HAP-1 (cell line): ENCODE measurements around the gene DNLZ.

ENCODE experiments used
- DNase-seq, 2 experiments: peaks; one replicate each; pipeline ENCODE4 v3.0.0-alpha.2; 2016 to 2020; ENCODE audit warnings: low spot score in 2 of 2
- H3K27me3 ChIP-seq: fragments of 250-450 bp; sonication (Bioruptor Pico); 2 replicates; pipeline ENCODE4 v1.5.1; 2020; ENCODE audit warnings: low read depth, mild to moderate bottlenecking, moderate library complexity
- H3K36me3 ChIP-seq: fragments of 250-450 bp; sonication (Bioruptor Pico); replicated peaks from 2 replicates; pipeline ENCODE4 v1.5.1; 2020; ENCODE audit warnings: mild to moderate bottlenecking
- H3K4me1 ChIP-seq: fragments of 250-450 bp; sonication (Bioruptor Pico); 2 replicates; pipeline ENCODE4 v1.5.1; 2020; ENCODE audit warnings: mild to moderate bottlenecking
- H3K4me3 ChIP-seq: fragments of 250-450 bp; sonication (Bioruptor Pico); 2 replicates; pipeline ENCODE4 v1.5.1; 2020; ENCODE audit warnings: mild to moderate bottlenecking, moderate library complexity
- H3K9me3 ChIP-seq: fragments of 250-450 bp; sonication (Bioruptor Pico); 2 replicates; pipeline ENCODE4 v1.5.1; 2020; ENCODE audit warnings: mild to moderate bottlenecking, moderate library complexity
- in situ Hi-C: fragments of 300-500 bp; cut with MboI; formaldehyde crosslinking; loops from 3 replicates; pipeline ENCODE4 v1.14.3; 2020; ENCODE audit warnings: low sequenced_read_pairs, inconsistent platforms, mixed read lengths

The DNLZ gene

DNA sequence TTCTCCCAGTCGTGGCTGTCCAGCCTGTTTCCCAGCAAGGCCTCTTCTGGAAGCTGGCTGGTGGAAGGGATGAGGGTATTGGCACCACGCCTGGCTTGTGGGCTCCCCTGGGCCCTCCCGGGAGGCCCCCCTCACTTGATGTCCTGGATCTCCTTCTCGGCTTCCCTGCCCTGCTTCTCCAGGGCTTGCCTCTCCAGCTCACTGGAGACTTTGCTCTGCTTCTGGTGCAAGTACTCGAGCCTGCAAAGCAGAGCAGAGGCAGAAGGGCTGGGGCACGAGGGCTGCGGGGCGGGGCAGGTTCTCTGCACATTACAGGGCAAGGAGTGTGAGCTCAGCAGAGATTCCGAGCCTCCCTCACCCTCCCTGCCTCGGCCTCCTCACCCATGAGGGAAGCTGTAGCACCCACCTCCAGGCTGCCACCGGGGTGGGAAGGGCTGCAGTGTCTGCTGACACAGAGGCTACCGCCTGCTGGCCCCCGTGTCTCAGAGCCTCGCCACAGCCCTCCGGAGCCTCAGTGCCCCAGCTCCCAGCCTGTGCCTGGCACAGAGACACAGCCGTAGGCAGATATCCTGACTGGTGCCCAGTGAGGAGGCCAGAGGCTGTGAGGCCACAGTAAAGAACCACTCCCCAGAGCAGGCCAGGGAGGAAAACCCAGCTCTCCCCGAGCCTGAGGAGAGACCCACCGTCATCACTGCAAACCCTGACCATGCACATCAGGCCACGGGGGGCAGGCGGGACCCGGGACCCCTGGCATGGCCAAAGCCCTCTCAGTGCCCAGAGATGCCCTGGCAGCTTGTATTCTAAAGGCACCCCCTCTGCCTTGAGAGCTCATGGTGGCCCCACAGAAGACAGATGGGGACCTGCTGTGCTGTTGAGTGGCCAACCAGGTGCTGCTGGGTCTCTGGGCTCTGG is 29.2 kb upstream of the DNLZ start:
- H3K36me3 ChIP-seq, result peaks cover 89% of the 10 kb centered on the region

DNA sequence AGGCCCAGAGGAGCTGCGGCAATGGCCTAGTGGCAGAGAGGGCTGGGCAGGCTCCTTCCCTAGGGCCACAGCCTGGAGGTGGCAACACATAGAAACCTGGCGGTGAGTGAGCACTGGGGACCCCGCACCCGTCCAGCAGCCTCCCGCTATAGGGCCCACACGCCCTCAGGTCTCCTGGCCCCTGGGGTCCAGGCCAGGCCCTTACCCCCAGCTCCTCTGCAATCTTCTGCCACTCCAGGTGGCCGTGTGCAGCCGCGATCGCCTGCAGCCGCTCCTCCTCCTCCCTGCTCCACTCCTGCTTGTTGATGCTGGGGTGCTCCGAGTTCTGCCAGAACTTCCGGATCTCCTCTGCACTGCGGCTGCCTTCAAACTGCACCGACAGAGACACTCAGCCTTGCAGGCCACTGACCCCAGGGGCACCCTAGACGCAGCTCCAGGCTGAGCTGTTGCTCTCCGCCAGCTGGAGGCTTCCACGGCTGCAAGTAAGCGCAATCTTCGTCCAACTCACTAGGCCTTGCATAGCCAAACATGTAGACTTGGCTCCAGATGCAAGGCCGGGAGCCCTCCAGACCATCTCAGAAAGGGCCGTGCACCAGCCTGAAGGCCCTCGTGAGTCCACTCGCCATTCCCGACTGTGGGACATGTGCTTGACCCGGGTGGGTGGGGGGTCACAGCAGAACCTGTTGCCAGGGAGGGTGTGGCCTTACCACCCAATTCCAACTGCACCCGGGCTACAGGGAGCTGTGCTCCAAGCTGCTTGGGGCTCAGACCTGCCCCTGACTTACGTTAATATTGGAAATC is 28.4 kb upstream of the DNLZ start:
- Histone ChIP-seq H3K4me3 (no peak overlapping the region), H3K27me3 (no peaks in the 10 kb centered on the region), H3K36me3 (peaks cover 93% of the 10 kb centered on the region), H3K9me3 (no peaks in the 10 kb centered on the region), H3K4me1 (no peaks in the 10 kb centered on the region)
- no peak for DNase-seq
- in situ Hi-C loops, result no loop called here

More for the DNA sequence above, 29.2 kb upstream of the DNLZ start:
- no peak overlapping the region for H3K4me3 ChIP-seq
- no peaks in the 10 kb centered on the region for H3K4me1 ChIP-seq
- no peaks in the 10 kb centered on the region for H3K9me3 ChIP-seq
- H3K27me3 ChIP-seq, result no peaks in the 10 kb centered on the region
- DNase-seq, result no peak
- in situ Hi-C loops, result no loop called here

DNA sequence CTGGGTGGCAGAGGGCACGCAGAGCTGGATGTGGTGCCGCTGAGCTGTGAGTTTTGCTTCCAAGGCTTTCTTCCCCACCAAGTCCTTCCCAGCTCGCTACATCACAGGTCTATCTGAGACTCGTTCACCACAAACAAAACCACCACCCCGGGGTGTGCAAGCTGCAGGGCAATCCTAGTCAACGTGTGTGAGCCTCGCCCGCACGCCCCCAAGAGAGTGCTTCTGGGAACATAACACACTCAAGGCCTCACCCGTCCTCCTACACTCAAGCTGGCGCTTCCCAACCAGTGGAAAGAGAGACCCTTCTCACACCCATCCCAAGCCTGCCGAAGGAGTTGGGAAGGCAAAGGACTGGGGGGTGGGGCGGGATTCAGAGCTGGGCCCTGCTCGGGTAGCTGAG is 25.9 kb upstream of the DNLZ start:
- peaks cover 82% of the 10 kb centered on the region for H3K36me3 ChIP-seq

DNA sequence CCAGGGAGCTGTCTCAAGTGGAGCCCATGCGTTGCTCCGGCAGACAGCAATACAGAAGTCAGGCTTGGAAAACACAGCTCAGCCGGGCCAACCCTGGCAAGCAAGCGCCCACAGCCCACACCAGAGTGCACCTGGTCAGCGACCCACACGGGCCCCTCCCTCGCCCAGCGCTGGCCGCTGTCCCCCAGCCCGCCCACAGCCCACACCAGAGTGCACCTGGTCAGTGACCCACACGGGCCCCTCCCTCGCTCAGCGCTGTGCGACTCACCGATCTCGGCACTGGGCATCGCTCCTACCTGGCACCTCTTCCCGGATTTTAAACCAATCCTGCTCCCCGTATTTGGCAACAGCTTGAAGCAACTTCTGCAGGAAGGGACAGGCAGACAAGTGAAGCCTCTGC is 23.7 kb upstream of the DNLZ start:
- peaks cover 82% of the 10 kb centered on the region for H3K36me3 ChIP-seq
- in situ Hi-C loops, result no loop called here

More for the DNA sequence above, 25.9 kb upstream of the DNLZ start:
- in situ Hi-C loops, result no loop called here
- no peak for DNase-seq
- no peaks in the 10 kb centered on the region for H3K27me3 ChIP-seq
- no peaks in the 10 kb centered on the region for H3K4me1 ChIP-seq
- H3K4me3 ChIP-seq, result no peak overlapping the region
- H3K9me3 ChIP-seq, result no peaks in the 10 kb centered on the region

DNA sequence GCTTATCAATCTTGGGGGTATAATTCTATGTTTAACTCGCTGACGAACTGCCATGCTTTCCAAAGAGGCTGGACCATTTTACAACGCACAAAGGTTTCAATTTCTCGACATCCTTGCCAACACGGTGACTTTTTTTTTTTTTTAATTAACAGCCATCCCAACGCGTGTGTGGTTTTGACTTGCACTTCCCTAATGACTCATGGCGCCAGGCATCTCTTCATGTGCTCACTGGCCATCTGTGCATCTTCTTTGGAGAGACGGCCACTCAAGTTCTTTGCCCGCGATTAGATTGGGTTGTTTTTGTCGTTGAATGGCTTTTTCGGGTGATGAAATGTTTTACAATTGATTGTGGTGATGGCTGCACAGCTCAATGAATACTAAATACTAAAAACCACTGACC is 22.5 kb upstream of the DNLZ start:
- peaks cover 81% of the 10 kb centered on the region for H3K36me3 ChIP-seq
- in situ Hi-C loops, result no loop called here
- H3K4me3 ChIP-seq, result no peak overlapping the region
- H3K4me1 ChIP-seq, result no peaks in the 10 kb centered on the region
- no peak for DNase-seq
- H3K27me3 ChIP-seq, result no peaks in the 10 kb centered on the region
- H3K9me3 ChIP-seq, result no peaks in the 10 kb centered on the region

More for the DNA sequence above, 23.7 kb upstream of the DNLZ start:
- H3K9me3 ChIP-seq, result no peaks in the 10 kb centered on the region
- no peak overlapping the region for H3K4me3 ChIP-seq
- no peaks in the 10 kb centered on the region for H3K27me3 ChIP-seq
- DNase-seq, result no peak
- no peaks in the 10 kb centered on the region for H3K4me1 ChIP-seq

DNA sequence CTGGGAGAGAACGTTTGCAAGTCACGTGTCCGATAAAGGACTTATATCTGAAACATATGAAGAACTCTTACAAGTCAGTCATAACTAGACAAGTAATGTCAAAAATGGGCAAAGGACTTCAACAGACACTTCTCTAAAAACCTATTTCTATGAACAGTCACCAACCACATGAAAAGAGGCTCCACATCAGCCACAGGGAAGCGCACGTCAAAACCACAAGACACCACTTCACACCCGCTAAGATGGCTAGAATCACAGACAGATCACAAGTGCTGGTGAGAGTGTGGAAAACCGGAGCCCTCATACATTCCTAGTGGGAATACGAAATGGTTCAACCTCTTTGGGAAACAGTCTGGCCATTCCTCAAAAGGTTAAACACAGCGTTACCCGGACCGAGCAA is 21.5 kb upstream of the DNLZ start:
- DNase-seq, result no peak
- Histone ChIP-seq H3K9me3 (no peaks in the 10 kb centered on the region), H3K36me3 (peaks cover 84% of the 10 kb centered on the region), H3K27me3 (no peaks in the 10 kb centered on the region), H3K4me3 (no peak overlapping the region), H3K4me1 (no peaks in the 10 kb centered on the region)
- in situ Hi-C loops, result no loop called here

DNA sequence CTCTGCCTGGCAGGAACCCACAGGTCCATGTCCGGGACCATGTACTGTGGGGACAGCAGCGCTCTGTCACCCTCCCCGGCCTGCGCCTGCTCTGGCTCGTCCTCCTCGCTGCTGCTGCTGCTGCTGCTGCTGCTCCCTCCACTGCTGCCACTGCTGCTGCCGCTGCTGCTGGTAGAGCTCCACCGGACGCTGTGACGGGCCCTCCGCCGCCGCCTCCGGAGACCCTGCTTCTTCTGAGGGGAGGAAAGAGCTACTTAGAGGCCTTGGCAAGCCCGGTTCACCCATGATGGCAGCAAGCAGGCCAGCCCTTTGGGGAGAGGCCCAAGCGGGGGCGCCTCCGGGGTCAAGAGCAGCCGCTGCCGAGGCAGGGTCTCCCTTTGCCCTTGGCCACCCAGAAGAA is 19.9 kb upstream of the DNLZ start:
- in situ Hi-C loops, result no loop called here
- no peaks in the 10 kb centered on the region for H3K4me1 ChIP-seq
- H3K4me3 ChIP-seq, result no peak overlapping the region
- no peak for DNase-seq
- H3K9me3 ChIP-seq, result no peaks in the 10 kb centered on the region
- peaks cover 83% of the 10 kb centered on the region for H3K36me3 ChIP-seq
- no peaks in the 10 kb centered on the region for H3K27me3 ChIP-seq

DNA sequence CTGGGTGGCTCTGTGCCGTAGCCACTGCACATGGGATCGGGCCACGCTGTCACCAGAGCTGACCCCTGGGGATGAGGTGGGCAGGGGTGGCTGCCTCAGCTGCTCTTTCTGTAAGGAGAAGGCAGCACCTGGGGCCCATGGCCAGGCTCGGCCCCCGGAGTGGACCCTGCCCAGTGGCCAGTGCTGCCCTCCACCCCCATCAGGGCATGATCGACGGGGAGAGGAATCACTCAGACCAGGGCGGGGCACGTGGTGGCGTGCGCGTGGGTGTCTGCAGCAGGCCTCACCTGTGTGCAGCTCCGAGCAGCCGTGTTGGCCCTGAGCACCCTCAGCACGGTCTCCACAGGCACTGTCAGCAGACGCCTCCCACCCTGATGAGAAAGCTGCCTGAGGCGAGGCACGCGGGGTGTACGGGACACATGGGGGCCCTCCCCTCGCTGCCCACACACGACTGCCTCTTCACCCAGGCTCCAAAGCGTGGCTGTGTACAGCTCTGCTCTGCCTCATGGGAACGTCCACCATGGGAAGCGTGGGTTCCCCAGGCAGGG is 18.5 kb upstream of the DNLZ start:
- H3K27me3 ChIP-seq, result no peaks in the 10 kb centered on the region
- no peaks in the 10 kb centered on the region for H3K4me1 ChIP-seq
- in situ Hi-C loops, result no loop called here
- peaks cover 78% of the 10 kb centered on the region for H3K36me3 ChIP-seq
- H3K9me3 ChIP-seq, result no peaks in the 10 kb centered on the region
- no peak overlapping the region for H3K4me3 ChIP-seq
- DNase-seq, result no peak

DNA sequence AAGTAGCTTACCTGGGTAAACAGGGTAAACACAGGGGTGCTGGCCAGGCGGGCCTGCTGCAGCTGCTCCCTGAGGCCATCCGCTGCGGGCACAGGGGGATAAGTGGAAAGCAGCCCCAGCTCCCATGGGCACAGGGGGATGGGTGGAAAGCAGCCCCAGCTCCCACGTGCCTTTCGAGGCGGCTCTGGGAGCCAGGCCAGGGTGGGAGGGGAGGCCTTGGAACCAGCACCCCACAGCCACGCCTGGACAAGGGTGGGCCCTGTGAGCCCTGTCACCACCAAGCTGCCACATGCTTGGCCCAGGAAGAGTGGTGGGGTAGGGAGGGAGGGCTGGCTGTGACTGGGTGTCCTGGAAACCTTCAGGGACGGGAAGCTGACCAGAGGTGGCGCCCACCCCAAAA is 17.8 kb upstream of the DNLZ start:
- Histone ChIP-seq H3K27me3 (no peaks in the 10 kb centered on the region), H3K9me3 (no peaks in the 10 kb centered on the region), H3K4me3 (no peak overlapping the region), H3K36me3 (peaks cover 78% of the 10 kb centered on the region), H3K4me1 (no peaks in the 10 kb centered on the region)
- in situ Hi-C loops, result no loop called here
- no peak for DNase-seq

DNA sequence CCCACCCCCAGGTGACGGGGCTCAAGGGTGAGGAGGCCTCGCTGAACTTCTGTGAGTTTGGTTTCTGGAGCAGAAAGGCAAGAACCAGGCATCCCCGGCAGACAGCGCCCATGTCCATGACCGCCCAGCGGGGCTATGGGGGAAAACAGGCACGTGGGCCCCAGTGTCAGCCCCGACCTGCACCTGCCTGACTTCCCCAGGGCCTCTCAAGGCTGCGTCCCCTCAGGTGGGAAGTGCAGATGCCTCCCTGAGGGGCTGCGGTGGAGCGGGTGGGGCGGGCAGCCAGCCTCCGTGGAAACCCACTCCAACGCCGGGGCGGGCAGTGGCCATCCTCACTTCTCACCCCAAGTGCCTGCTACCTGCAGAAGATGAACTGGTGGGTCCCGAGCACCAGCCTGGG is 16.8 kb upstream of the DNLZ start:
- Histone ChIP-seq H3K36me3 (peaks cover 87% of the 10 kb centered on the region), H3K4me1 (no peaks in the 10 kb centered on the region), H3K9me3 (no peaks in the 10 kb centered on the region), H3K4me3 (no peak overlapping the region), H3K27me3 (no peaks in the 10 kb centered on the region)
- DNase-seq, result no peak
- in situ Hi-C loops, result no loop called here

DNA sequence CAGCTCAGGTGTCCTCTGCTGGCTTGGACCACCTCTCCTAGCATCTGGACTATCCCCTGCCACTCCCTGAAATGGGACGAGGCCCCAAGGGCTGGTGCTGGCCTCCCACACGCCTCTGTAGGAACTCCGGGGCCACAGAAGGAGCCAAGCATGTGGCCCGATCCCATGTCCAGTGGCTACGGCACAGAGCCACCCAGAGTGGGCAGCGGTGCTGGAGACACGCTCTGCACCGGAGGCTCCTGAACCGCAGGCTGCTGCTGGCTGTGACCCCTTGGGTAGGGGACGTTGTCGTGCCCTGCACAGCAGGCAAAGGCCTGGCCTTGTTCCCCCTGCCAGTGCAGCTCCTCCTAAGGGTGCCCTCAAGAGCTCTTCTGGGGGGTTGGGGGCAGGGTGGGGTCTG is 16.3 kb upstream of the DNLZ start:
- H3K9me3 ChIP-seq, result no peaks in the 10 kb centered on the region
- no peak for DNase-seq
- in situ Hi-C loops, result no loop called here
- no peaks in the 10 kb centered on the region for H3K4me1 ChIP-seq
- H3K36me3 ChIP-seq, result peaks cover 83% of the 10 kb centered on the region
- no peaks in the 10 kb centered on the region for H3K27me3 ChIP-seq
- no peak overlapping the region for H3K4me3 ChIP-seq

DNA sequence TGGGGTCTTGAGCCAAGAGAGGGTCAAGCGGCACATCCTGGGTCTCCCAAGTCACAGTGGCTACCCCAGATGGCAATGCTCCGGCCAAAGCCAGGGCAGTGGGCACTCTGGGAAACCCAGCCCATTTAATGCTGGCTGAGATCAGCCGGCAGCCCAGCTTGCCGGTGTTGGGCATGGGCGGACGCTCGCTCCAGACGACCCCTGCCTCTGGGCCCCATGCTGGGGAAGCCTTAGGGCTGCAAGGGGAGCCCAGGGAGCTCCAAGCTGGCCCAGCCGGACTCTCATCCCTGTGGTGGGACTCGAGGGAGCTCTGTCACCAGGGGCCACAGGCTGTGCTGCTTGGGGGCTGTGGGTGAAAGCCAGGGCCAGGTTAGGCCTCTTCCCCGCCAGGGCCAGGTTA is 15.9 kb upstream of the DNLZ start:
- in situ Hi-C loops, result no loop called here
- H3K4me3 ChIP-seq, result no peak overlapping the region
- no peak for DNase-seq
- peaks cover 78% of the 10 kb centered on the region for H3K36me3 ChIP-seq
- no peaks in the 10 kb centered on the region for H3K27me3 ChIP-seq
- no peaks in the 10 kb centered on the region for H3K9me3 ChIP-seq
- H3K4me1 ChIP-seq, result no peaks in the 10 kb centered on the region

DNA sequence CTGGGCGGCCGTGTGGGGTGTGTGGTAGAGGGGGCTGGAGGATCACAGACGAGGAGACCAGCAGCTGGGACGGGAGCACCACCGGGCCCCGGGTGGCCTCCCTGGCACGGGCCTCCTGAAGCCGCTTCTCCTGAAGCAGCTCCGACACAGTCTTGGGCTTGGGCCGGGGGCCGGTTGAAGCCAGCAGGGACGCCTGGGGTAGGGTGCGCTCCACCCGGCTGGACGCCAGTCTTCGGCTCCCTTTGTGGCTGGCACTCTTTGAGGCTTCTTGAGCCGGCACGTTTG is 15.4 kb upstream of the DNLZ start:
- H3K9me3 ChIP-seq, result no peaks in the 10 kb centered on the region
- in situ Hi-C loops, result no loop called here
- no peaks in the 10 kb centered on the region for H3K27me3 ChIP-seq
- no peak for DNase-seq
- H3K4me3 ChIP-seq, result no peak overlapping the region
- H3K36me3 ChIP-seq, result peaks cover 73% of the 10 kb centered on the region
- H3K4me1 ChIP-seq, result no peaks in the 10 kb centered on the region
